IPS-NIHi11 (cell line): Measurements from ENCODE around the gene ANP32B.
"Not testable (repeated sequence)": the region's sequence is repeated elsewhere in the genome, so short reads cannot be mapped to it uniquely, and the experiment has no call there.

Experiments
- DNase-seq: peaks from one replicate; pipeline ENCODE4 v3.0.0; 2012; ENCODE audit warnings: mixed read lengths, low spot score

ANP32B gene

DNA sequence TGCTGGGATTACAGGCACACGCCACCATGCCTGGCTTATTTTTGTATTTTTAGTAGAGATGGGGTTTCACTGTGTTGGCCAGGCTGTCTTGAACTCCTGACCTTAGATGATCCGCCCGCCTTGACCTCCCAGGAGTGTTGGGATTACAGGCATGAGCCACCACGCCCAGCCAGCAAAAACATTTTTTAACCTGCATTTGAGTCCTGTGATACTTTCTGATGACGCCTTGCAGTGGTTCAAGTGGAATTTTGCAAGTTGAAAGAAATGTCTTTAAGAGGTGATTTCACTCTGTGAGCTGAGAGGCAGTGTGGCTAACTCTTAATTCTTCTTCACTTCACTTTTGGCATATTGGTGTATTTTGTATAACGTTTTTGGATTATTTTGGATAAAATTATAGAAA lies 9.1 kb downstream of the ANP32B start:
- DNase-seq: no peak

DNA sequence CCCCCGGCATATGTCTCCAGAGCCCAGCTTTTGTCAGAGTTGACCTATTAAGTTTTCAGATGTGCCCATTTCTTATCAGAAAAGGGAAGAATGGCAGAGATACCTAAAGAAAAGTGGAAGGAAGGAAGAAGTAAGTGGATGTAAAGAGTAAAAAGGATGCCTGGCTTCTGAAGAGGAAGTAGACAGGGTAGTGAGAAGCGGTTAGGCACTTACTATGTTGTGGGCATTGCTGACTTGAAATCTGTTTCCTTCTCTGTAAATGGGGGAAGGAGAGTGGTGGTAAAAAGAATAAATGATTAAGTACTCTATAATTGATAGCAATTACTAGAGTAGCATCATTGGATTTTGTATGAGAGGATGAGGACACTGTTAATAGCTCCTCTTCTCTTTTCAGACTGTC lies 9.9 kb downstream of the ANP32B start:
- DNase-seq: no peak

DNA sequence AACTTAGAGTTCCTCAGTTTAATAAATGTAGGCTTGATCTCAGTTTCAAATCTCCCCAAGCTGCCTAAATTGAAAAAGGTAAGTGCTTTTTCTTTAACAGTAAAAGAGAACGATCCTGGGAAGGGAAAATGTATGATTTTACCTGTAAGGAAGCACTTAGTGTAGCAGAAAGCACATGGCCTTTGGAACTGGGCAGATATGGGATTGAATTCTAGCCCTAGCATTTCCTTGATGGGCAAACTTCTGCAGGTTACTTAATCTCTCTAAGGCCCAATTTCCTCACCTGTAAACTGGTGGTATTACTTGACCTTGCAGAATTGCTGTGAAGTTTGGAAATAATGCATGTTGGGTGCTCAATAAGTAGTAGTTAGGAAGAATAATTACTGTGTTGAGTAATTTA lies 11.6 kb downstream of the ANP32B start:
- DNase-seq: no peak

DNA sequence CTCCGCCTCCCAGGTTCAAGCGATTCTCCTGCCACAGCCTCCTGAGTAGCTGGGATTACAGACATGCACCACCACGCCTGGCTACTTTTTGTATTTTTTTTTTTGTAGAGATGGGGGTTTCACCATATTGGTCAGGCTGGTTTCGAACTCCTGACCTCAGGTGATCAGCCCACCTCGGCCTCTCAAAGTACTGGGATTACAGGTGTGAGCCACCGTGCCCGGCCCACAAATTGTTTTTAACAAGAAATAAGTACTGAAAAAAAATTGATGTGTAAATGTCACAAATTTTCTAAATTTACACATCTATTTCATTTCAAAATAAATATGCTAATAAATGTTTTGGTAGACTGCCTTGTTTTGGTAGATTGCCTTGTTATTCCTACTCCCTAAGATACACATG lies 13.5 kb downstream of the ANP32B start:
- not testable (repeated sequence) for DNase-seq

DNA sequence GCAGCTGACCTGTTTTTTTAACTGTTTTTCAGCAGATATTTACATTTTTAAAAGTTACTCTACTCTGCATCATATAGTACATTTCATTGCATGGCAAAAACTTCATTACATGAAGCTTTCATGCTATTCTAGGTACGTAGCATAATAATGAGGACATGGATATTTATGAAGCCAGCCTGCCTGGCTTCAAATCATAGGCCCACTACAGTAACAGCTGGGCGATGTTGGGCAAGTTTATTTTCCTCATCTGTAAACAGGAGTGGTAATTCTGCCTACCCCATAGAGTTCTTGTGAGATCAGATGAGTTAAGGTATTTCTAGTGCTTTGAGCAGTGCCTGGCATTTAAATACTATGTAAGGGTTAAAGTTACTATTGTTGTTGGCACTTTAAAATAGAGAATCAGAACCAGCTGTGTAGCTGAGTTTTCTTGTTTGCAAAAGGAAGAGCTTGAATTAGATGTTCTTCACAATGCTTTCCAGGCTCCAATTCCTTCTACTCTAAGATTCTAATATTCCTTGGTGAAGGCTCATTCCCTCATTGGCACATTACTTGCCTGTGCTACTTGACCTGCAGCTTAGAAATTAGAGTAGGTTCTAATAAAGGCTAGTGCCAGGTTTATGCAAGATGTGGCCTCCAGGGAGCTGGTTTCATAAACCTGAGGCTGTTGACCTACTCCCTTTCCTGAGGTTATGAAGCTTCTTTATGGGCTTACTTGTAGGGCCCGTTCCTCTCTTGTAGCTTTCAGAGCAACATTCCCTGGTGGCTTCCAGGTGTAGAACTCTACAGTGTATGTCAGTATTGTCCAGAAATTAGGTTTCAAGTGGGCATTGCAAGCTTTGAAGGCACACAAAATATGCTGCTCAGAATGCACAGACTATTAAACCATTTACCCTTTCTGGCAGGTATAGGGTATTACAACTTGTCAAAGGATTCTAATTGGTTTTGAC lies 14.5 kb downstream of the ANP32B start:
- DNase-seq: no peak

DNA sequence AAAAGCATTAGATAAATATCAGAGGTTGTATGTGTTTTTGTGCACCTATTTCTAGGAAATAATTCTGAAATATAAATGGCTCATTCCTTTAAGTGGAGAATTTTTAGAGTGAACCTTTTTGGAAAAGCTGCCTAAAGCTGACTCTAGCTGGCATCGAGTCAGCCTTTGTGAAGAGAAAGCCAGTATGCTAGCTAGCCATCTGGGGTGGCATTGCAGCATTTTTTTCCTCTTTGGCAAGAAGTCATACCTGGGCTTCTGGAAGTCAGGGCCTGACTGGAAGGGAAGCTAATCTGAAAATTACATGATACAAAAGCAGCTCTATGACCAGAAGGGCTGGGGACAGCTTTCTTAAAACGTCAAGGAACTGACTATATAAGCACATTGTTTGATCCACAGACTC lies 19.7 kb downstream of the ANP32B start:
- no peak for DNase-seq

DNA sequence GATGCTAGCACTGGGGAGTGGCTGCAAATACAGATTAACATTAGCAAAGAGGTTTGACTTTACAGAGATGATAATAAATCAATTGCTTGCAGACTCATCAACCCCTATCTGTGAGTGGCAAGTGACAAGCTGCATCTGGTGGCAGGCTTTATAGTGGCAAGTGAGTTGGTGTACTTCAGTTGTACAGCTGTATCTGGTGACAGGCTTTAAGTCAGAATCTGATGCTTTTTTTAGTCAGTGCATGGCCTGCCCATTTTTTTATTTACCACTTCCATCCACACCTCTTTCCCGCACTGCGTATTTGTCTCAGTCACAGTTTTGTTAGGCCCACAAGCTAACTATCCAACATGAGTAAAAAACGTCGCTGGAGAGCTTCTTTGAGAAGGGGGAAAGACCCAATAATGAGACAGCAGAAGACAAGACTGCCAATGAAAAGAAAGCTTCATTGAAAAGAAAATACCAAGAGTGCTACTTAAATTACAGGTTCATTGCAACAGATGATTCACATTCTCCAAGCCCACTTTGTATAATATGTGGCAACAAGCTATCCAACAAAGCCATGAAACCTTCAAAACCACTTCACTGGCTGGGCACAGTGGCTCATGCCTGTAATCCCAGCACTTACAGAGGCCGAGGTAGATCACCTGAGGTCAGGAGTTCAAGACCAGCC lies 23.1 kb downstream of the ANP32B start:
- DNase-seq: no peak

DNA sequence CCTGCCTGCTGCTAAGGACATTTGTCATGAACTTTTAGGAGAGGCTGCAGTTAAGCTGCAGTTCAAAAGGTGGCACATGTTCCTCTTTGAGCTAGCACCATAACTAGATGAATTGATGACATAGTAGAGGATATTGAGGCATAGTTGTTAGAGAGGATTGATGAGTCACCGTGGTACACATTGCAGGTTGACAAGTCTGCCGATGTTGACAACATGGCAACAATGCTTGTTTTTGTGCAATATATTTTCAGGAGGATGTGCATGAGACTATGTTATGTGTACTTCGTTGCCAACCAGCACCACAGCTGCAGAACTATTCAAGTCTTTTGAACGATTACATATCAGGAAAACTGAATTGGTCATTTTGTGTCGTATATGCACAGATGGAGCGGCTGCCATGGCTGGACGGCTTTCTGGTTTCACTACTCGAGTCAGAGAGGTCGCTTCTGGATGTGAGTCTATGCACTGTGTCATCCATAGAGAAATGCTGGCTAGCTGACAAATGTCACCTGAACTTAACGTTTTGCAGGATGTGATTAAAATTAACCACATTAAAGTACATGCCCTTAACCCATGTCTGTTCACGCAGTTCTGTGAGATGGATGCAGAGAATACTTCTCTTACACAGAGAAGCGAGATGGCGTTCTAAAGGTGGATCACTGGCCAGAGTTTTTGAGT lies 24.2 kb downstream of the ANP32B start:
- DNase-seq: no peak

DNA sequence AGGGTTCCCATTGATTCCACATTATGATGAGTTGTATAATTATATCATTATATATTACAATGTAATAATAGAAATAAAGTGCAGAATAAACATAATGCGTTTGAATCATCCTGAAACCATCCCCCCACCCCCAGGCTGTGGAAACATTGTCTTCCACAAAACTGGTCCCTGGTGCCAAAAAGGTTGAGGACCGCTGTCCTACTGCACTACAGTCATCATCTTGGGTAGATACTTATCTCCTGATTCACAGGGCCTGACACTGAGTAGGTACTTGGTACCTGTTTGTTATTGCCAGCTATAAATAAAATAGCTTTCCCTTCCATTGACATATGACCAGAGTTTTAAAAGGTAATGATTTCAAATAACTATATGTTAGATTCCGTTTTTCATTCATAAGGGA lies 25.6 kb downstream of the ANP32B start:
- no peak for DNase-seq

DNA sequence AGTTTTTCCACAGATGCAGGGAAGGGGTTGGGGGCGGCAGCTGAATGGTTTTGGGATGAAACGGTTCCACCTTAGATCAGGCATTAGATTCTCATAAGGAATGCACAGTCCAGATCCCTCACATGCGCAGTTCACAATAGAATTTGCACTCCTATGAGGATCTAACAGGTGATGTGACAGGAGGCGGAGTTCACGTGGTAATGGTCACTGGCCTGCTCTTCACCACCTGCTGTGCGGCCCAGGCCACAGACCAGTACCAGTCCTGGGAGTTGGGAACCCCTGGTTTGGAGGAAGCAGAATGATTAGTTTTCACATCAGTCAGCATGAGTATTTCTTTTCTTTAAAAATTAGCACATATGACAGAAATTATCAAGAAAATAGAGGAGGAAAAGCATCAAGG lies 26.3 kb downstream of the ANP32B start:
- no peak for DNase-seq

DNA sequence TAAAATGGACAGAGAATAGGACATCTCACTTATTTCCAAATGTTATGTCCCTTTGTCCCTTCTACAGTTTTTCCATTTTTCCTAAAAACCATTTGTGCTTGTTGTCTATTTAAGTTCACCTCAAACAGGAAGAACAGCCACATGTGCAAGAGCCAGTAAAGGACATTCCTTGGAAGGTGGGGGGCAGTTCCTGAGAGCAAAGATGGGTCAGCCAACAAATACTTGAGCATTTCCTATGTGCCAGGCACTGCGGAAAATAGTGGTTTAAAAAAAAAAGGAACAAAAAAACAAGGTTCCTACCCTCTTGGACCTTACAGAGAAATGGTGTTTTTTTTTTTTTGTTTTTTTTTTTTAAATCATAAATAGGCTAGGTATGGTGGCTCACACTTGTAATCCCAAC lies 26.8 kb downstream of the ANP32B start:
- no peak for DNase-seq

DNA sequence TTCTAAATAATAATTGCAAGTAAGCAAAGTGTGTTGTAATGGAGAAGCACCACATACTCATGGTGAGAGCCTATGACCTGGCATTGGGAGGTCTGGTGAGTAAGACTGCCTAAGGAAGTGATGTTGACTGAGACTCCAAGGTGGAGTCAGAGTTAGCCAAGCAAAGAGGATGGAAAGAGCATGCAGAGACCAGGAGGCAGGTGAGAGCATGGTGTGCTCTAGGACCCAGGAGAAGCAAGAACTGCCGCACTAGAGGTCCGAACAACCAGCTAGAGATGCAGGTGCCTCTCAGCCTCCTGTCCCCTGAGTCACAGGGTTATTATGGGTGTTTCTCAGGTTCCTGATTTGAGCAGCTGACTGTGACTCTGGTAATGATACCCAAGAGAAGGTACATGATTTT lies 27.3 kb downstream of the ANP32B start:
- peak; percentile 53 for DNase-seq

DNA sequence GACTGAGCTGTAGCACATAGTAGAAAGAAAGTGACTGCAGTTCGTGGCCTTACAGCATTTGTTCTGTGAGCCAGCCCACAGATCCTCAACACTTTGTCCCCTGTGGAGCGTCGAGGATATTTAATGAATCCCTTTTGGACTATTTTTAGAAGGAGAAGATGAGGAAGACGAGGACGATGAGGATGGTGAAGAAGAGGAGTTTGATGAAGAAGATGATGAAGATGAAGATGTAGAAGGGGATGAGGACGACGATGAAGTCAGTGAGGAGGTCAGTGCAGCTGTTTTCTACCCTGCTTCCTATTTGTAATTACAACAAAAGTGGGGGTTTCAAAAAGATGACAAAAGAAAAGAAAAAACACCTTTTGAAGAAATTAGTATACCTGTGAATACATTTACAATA lies 28.0 kb downstream of the ANP32B start:
- no peak for DNase-seq

DNA sequence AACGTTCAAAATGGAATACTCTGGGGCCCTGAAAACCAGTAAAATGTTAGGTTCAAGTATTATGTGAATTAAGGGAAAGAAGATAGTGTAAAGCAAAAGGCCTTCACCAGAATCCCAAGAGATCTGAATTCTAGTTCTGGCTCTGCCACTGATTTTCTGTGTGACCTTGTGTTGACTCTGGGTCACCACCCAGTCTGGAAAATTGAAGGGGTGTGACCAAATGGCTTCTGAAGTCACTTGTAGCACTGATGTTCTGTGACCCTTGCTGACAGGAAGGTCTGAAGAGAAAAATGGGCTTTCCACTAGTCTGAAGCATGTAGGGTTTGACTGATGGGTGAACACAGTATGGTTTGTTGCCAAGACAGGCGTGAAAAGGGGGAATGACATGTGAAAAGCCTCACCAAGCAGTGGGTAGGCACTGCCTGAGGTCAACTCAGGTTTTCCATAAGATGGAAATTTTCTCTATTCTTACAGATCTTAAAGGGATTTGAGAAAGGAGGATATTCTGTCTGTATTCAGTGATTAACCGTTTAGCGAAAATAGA lies 33.1 kb downstream of the ANP32B start:
- DNase-seq: no peak

DNA sequence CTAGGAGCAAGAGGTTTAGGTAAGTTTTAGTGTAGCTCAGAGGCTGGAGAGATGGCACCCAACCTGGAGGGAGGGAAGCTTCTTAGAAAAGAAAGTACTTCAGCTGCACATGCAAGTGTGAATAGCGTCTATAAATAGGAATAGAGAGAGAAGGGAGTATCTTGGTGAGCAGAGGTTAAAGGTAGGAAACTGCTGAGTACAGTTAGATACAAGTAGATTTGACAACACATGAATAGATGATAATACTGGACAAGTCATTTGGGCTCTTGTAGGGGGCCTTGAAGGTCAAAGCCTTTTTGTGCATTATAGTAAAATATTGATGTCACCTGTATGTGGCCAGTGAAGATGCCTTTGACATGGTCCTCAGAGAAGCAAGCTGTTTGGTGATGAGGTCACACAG lies 34.2 kb downstream of the ANP32B start:
- no peak for DNase-seq

DNA sequence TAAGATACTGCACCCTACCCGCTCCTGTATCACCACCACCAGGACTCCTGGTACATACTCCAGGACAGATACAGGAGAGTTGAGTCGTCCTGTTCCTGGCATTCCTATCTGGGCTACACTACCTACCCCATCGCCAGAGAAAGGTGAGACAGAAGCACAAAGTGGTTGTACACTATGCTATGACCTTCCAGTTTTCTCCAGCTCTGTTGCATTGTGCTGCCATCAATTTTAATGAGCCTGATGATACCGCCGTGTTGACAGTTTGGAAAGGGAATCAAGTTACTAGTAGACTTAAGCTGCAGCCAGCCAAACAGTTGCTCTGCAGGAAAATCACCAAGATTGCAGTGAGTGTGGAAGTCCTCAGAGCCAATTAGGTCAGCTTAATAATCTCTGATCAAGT lies 35.2 kb downstream of the ANP32B start:
- no peak for DNase-seq

DNA sequence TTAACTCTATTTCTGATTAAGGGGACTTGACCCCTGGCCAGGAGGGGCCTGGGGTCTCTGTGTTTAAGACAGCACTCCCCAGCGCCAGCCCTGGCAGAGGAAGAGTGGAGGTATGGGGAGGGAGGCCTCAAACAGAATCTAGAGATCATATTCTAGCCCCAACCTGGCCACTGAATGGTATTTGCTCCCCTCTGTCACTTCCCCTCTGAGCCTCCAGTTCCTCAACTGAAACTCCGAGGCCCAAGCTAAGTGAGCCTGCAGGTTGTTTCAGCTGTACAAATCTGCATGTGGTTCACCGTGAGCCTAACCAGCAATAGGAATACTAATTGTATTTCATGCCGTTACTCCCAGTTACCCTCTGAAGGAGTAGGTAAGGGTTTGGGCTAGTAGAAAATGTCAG lies 36.0 kb downstream of the ANP32B start:
- no peak for DNase-seq

DNA sequence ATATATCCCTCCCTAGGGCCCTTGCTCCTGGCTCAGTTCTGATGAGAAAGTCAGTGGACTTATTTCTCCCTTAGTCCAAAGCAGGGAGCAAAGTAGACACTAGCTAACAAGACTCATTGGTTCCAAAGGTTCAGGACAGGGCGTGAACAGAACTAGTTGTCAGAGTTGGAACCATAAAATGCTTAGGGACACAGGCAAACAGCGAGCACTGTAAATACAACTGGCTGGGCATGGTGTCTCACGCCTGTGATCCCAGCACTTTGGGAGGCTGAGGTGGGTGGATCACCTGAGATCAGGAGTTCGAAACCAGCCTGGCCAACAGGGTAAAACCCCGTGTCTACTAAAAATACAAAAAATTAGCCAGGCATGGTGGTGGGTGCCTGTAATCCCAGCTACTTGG lies 36.7 kb downstream of the ANP32B start:
- not testable (repeated sequence) for DNase-seq

DNA sequence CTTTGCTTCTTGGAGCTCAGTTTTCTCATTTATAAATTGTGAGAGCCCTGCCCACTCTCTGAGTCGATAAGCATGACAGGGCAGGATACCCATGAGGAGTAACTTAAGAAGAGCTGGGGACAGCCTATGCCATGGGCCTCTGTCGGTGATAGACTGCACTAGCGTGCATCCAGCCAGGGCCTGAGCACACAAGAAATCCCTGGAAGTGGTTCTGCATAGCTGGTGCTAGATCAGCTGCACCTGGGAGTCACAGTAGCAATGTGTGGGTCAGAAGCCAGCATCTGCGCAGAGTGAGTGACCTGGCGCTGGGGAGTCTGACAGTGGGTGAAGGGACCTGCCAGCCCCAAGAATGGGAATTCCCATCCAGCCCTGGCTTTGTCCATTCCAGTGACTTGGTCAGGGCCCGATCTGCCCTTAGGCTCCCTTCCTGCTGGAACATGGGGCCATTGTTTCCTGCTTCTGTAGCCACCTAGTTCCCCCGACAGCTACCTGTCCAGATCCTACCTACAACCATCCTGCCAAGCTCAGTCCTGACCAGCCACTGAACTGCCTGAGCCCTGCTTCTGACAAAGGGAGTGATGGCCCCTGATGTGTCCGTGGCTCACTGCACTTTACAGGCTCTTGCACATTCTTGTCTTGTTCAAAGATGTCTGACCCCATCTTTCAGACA lies 37.5 kb downstream of the ANP32B start:
- no peak for DNase-seq

DNA sequence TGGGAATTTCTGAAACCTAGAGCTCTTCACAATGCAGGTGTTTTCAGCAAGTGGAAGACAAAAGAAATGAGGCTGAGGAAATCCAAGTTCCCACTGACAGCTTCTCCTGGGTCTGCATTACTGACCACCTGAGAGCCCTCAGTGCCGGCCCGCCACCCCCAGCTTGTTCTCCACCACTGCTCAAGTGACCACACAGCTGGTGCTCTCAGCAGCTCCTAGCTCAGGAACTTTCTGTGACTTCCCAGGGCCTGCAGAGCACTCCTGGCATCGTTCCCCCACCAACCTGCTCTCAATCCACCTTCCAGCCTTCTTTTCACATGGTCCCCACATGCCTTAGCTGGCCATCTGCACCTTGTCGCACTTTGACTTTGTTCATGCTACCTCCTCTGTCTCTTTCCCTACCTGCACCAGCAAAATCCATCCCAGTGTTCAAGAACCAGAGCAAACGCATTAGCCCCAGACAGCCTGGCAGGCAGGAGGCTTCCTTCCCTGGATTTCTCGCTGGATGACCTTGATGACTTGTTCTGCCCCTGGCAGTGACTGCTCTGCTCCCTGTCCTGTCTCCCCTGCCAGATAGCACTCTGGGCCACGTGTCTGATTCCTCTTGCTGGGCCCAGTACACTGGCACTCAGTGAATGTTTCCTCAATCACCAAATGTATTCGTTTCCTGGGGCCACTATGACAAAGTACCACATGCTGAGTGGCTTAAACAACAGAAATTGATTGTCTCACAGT lies 38.3 kb downstream of the ANP32B start:
- DNase-seq: no peak

DNA sequence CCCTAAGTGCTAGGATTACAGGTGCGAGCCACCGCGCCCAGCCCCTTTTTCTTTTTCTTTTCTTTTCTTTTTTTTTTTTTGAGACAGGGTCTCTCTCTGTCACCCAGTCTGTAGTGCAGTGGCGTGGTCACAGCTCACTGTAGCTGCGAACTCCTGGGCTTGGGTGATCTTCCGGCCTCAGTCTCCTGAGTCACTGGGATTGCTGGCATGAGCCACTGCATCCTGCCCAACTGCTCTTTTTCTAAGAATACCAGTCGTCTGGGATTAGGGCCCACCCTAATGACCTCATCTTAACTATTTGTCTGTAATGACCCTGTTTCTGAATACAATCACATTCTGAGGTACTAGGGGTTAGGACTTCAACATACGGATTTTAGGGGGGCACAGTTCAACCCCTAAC lies 39.3 kb downstream of the ANP32B start:
- no peak for DNase-seq
